Upper lobe of right lung (tissue), 1 donor: ENCODE measurements around the gene OR7G2. TPM values are rescaled to one million over a fixed set of nuclear protein-coding genes. Genes with fewer than 3 reads are reported as not detected.

Experiments used
- ATAC-seq: fragments of 200-7000 bp; cut with Tn5 transposase; one replicate; pipeline ENCODE4 v1.9.1; 2020; ENCODE audit warnings: mild to moderate bottlenecking, moderate library complexity
- DNase-seq: peaks from one replicate; pipeline ENCODE4 v3.0.0-alpha.2; 2020
- H3K27ac ChIP-seq: fragments of 200-600 bp; one replicate; pipeline ENCODE4 v1.8.0; 2022
- H3K27me3 ChIP-seq: fragments of 200-600 bp; one replicate; pipeline ENCODE4 v1.8.0; 2022; ENCODE audit warnings: mild to moderate bottlenecking
- H3K36me3 ChIP-seq: fragments of 200-600 bp; one replicate; pipeline ENCODE4 v1.8.0; 2022
- H3K4me1 ChIP-seq: fragments of 200-600 bp; one replicate; pipeline ENCODE4 v1.8.0; 2022
- H3K4me3 ChIP-seq: fragments of 200-600 bp; one replicate; pipeline ENCODE4 v1.8.0; 2022; ENCODE audit warnings: mild to moderate bottlenecking
- H3K9me3 ChIP-seq: fragments of 200-600 bp; one replicate; pipeline ENCODE4 v1.8.0; 2022
- CTCF ChIP-seq: fragments of 200-600 bp; IDR thresholded peaks from one replicate; pipeline ENCODE4 v1.8.0; 2022; ENCODE audit warnings: antibody characterized with exemption
- intact Hi-C: fragments of 100-400 bp; cut with DNase I; formaldehyde crosslinking; loops from one replicate; pipeline ENCODE4 v1.11.0; 2022
- total RNA-seq: library from RNA; stranded (reverse); fragmentation: NEBNext Ultra II Directional; extraction: Animal tissue kit (Norgen Biotek cat#: 25700); gene quantifications from one replicate; pipeline ENCODE4 v1.2.1, GENCODE V29; 2021
- donor health status: DM: no; HTN: yes; CAD: no; lungs with severe emphysema.

OR7G2 gene
- total RNA-seq, 1 donor from 2014 or later, result not detected

- Histone ChIP-seq H3K9me3 (peaks cover 26% of the 10 kb centered on the region), H3K4me1 (no peaks in the 10 kb centered on the region), H3K4me3 (no peak overlapping the region), H3K27ac (no peak overlapping the region), H3K27me3 (no peaks in the 10 kb centered on the region), H3K36me3 (no peaks in the 10 kb centered on the region)
- TF ChIP-seq CTCF, result no peak
- ATAC-seq (no peak), DNase-seq (no peak)
- intact Hi-C loops, result no loop called here
Measured at GRCh38 chr19:9149997-9150396, 42.7 kb upstream of the OR7G2 start.

DNA sequence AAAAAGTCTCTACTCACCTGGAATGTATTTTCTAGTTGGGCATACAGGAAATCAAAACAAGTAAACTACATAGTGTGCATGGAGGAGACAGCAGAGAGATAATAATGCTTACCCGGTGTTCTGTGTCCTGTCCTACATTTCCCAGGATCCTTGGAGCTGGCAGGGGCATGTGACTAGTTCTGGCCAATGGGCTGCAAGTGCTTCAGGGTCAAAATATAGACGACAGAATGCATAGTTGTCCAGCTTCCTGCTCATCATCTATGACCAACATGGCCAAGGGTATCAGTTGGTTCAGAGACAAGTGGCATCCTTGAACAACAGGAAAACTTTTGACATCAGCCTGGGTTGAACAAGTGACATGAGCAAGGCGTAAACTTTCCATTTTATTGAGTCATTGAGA, 41.4 kb upstream of the OR7G2 start:
- Histone ChIP-seq H3K4me1 (no peaks in the 10 kb centered on the region), H3K27me3 (no peaks in the 10 kb centered on the region), H3K4me3 (no peak overlapping the region), H3K27ac (no peak overlapping the region), H3K36me3 (no peaks in the 10 kb centered on the region), H3K9me3 (peaks cover 23% of the 10 kb centered on the region)
- DNase-seq (no peak), ATAC-seq (no peak)
- intact Hi-C loops, result no loop called here
- no peak for TF ChIP-seq CTCF

- peak; percentile 24 for ATAC-seq
Measured at GRCh38 chr19:9146882-9147281, 39.6 kb upstream of the OR7G2 start.

DNA sequence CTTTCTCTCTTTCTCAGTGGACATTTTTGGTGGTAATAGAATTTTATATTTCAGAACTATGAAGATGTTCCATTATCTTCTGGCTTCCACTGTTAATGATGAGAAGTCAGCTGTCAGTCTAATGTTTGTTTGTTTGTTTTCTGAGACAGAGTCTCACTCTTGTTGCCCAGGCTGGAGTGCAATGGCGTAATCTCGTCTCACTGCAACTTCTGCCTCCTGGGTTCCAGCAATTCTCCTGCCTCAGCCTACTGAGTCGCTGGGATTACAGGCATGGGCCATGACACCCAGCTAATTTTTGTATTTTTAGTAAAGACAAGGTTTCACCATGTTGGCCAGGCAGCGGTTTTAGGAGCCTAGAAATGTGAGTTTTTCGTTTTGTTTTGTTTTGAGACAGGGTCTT, 37.6 kb upstream of the OR7G2 start:
- no peak for ATAC-seq

More at GRCh38 chr19:9146882-9147281, 39.6 kb upstream of the OR7G2 start:
- Histone ChIP-seq H3K27me3 (no peaks in the 10 kb centered on the region), H3K36me3 (no peaks in the 10 kb centered on the region), H3K4me1 (peaks cover 6% of the 10 kb centered on the region), H3K4me3 (no peak overlapping the region), H3K9me3 (peaks cover 11% of the 10 kb centered on the region), H3K27ac (no peak overlapping the region)
- no peak for DNase-seq
- intact Hi-C loops, result no loop called here
- TF ChIP-seq CTCF, result no peak

DNA sequence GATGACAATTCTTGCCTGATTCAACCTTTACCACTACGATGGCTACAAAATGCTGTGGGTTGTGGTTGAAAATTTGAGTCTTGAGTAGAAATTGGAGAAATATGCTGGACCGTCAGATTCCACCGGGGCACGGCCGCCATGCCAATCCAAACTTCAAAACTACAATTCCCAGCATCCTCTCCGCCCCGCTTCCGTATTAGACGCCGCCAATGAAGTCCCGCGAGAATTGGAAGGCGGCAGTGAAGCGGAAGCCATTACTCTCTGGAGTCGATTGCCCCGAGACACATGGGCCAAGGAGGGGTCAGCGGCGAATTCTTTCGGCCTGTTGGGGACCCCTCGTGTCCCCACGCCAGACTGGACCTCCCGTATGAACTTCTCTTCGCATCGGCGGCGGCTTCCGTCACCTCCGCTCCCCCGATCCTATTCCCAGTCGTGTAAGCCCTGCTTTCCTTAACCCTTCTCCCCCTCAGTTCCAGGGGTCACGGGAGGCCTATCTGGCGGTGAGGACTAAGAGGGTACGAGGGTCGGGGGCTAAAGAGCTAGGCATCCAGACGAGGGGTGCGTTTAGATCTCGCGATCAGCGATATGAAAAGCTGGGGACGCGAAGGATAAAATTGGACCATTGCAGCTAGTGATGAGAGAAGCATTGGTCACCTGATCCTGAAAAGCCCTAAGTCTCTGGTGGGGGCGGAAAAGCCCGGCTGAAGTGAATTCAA, 33.0 kb upstream of the OR7G2 start, which contains the start of gene ZNF317:
Gene ZNF317, plus strand, starts transcription at position 239 of the 716 bp plus-strand sequence. CDS start 15,620 bp downstream, outside the sequence.
- ATAC-seq, result peak; percentile 98
- DNase-seq, result peak; percentile 93
- intact Hi-C loops, result no loop called here
- H3K27me3 ChIP-seq, result no peaks in the 10 kb centered on the region
- H3K4me3 ChIP-seq, result peak within 1 kb of the TSS; percentile 92
- no peak for TF ChIP-seq CTCF
- H3K27ac ChIP-seq, result peak within 1 kb of the TSS; percentile 96
- peaks cover 17% of the 10 kb centered on the region for H3K4me1 ChIP-seq
- H3K9me3 ChIP-seq, result peaks cover 10% of the 10 kb centered on the region
- H3K36me3 ChIP-seq, result no peaks in the 10 kb centered on the region

More for the DNA sequence above, 37.6 kb upstream of the OR7G2 start:
- TF ChIP-seq CTCF, result no peak
- intact Hi-C loops, result no loop called here
- Histone ChIP-seq H3K27me3 (no peaks in the 10 kb centered on the region), H3K4me1 (peaks cover 17% of the 10 kb centered on the region), H3K36me3 (no peaks in the 10 kb centered on the region), H3K27ac (no peak overlapping the region), H3K9me3 (peaks cover 11% of the 10 kb centered on the region), H3K4me3 (no peak overlapping the region)
- no peak for DNase-seq
